Motor neuron (in vitro differentiated cells): ENCODE data around the gene FGF9. TPM values are rescaled to one million over a fixed set of nuclear protein-coding genes. Genes with fewer than 3 reads are reported as not detected.

Experiments used
- ATAC-seq, 8 experiments: fragments of 200-7000 bp; cut with Tn5 transposase; replicated peaks in 6 of 8; 2 replicates each; pipeline ENCODE4 v1.8.0; 2021; ENCODE audit warnings: mild to moderate bottlenecking in 8 of 8, moderate library complexity in 8 of 8
- H3K27ac ChIP-seq, 2 donors: fragments of 250-450 bp; sonication (Bioruptor Pico); 2 replicates each; pipeline ENCODE4 v1.9.0; 2021; ENCODE audit warnings: antibody characterized with exemption in 2 of 2, mild to moderate bottlenecking in 2 of 2, moderate library complexity in 1 of 2
- H3K4me1 ChIP-seq, 2 donors: fragments of 250-450 bp; sonication (Bioruptor Pico); replicated peaks in 1 of 2; 2 replicates each; pipeline ENCODE4 v1.6.1; 2021; ENCODE audit warnings: antibody characterized with exemption in 2 of 2, mild to moderate bottlenecking in 2 of 2, moderate library complexity in 1 of 2
- H3K4me3 ChIP-seq, 5 donors: fragments of 250-450 bp; sonication (Bioruptor Pico); 2 replicates each; pipeline ENCODE4 v1.9.0; 2021; ENCODE audit warnings: antibody characterized with exemption in 5 of 5, mild to moderate bottlenecking in 5 of 5, moderate library complexity in 4 of 5
- WGBS, 10 experiments: fragments of 450-650 bp; shearing (Covaris generic); methylation state at CpG; one replicate each; pipeline ENCODE4 v1.0.0; 2022; 5-methylcytosine and 5-hydroxymethylcytosine counted together
- in situ Hi-C, 9 experiments: fragments of 400-800 bp; cut with MboI; loops; one replicate each; pipeline ENCODE4 v1.15.0; 2021; ENCODE audit warnings: low sequenced_read_pairs in 9 of 9, low pct_unique_long_range_greater_than_20kb in 2 of 9; ENCODE audit not compliant: unreplicated experiment in 9 of 9
- total RNA-seq, 8 experiments: library from RNA; unstranded; fragments of 300-600 nt; gene quantifications; 2 replicates each; pipeline versions ENCODE4 v1.2.3 to v1.2.4, GENCODE V29; 2022

The FGF9 gene
- total RNA-seq, 8 experiments from 2014 or later = 0.36 to 12.8 (median 9.0) TPM; not detected in 2

GRCh38 chr13:21663197-21663596, 7.7 kb upstream of the FGF9 start:
- in situ Hi-C loops = loop anchor here in 1 of 9 experiments (25.0 kb wide), 1 partner anchor 624 kb away; no protein-coding TSS in a partner anchor
- WGBS, 10 experiments = 28 to 100% (median 93%) methylated on average over 1 to 3 of the region's 4 CpGs; no CpG with 5 or more reads in 3 of the 10 experiments
- H3K27ac ChIP-seq = no peak overlapping the region
- H3K4me3 ChIP-seq = no peak overlapping the region
- ATAC-seq = no peak
- H3K4me1 ChIP-seq = peaks cover 3 to 4% of the 10 kb centered on the region in 2 donors

GRCh38 chr13:21668732-21669275, 2.1 kb upstream of the FGF9 start:
- in situ Hi-C loops = loop anchor here in 1 of 9 experiments (25.0 kb wide), 1 partner anchor 618 kb away; no protein-coding TSS in a partner anchor
- Histone ChIP-seq H3K27ac (peak overlapping the region; percentile 81 to 84), H3K4me3 (peak overlapping the region; percentile 82 to 98 (median 85)), H3K4me1 (peaks cover 8% of the 10 kb centered on the region in 2 donors)
- WGBS, 10 experiments = 0 to 19% (median 5%) methylated on average over 2 to 17 of the region's 23 CpGs; no CpG with 5 or more reads in 4 of the 10 experiments
- ATAC-seq = no peak

- WGBS, 10 experiments = 0 to 4% (median 0%) methylated on average over 2 to 14 of the region's 70 CpGs; no CpG with 5 or more reads in 2 of the 10 experiments
- Histone ChIP-seq H3K4me3 (peak overlapping the region; percentile 82 to 98 (median 85)), H3K4me1 (peaks cover 8% of the 10 kb centered on the region in 2 donors), H3K27ac (peak overlapping the region; percentile 81 to 84)
- in situ Hi-C loops = loop anchor here in 1 of 9 experiments (25.0 kb wide), 1 partner anchor 617 kb away; no protein-coding TSS in a partner anchor
- peak; percentile 17 to 37 (median 28) for ATAC-seq
These were observed 629 bp upstream of the FGF9 start for GRCh38 chr13:21670006-21670882.

GRCh38 chr13:21671620-21672286, 880 bp downstream of the FGF9 start:
- Histone ChIP-seq H3K4me1 (peaks cover 11 to 18% of the 10 kb centered on the region in 2 donors), H3K4me3 (peak overlapping the region; percentile 82 to 98 (median 85)), H3K27ac (no peak overlapping the region)
- WGBS, 10 experiments = 0 to 7% (median 0%) methylated on average over 1 to 12 of the region's 15 CpGs; no CpG with 5 or more reads in 2 of the 10 experiments
- ATAC-seq = no peak
- in situ Hi-C loops = loop anchor here in 1 of 9 experiments (25.0 kb wide), 1 partner anchor 616 kb away; no protein-coding TSS in a partner anchor

DNA sequence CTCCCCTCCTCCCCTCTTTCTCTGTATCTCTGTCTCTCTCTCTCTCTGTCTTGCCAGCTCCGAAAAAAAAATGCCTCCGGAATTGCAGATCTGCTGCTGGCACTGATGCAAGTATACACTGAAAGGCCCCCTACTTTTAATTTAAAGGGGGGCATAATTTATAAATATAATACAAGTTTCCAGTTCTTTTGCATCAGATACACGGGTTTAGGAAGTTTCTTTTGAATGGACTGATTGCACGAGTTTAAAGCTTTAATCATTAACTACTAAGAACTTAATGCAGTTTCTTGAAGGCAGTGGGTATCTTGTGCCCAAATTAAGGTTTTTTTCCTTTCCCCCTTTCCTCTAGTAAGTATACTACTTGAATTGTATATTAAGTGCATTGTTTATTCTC, 1.4 kb downstream of the FGF9 start:
- Histone ChIP-seq H3K4me3 (peak overlapping the region; percentile 82 to 98 (median 85)), H3K4me1 (peaks cover 14 to 23% of the 10 kb centered on the region in 2 donors), H3K27ac (no peak overlapping the region)
- ATAC-seq = no peak
- WGBS, 10 experiments = 0 to 10% (median 2%) methylated on average over 1 to 4 of the region's 4 CpGs; no CpG with 5 or more reads in 4 of the 10 experiments
- in situ Hi-C loops = loop anchor here in 1 of 9 experiments (25.0 kb wide), 1 partner anchor 615 kb away; no protein-coding TSS in a partner anchor

- Histone ChIP-seq H3K4me1 (peaks cover 15 to 23% of the 10 kb centered on the region in 2 donors), H3K4me3 (peak overlapping the region; percentile 82 to 98 (median 85)), H3K27ac (no peak overlapping the region)
- WGBS, 10 experiments = 0 to 6% (median 3%) methylated on average over 1 to 19 of the region's 24 CpGs; no CpG with 5 or more reads in 1 of the 10 experiments
- in situ Hi-C loops = loop anchor here in 1 of 9 experiments (25.0 kb wide), 1 partner anchor 614 kb away; no protein-coding TSS in a partner anchor
- ATAC-seq = no peak
These were observed 2.1 kb downstream of the FGF9 start for GRCh38 chr13:21672796-21673538.

DNA sequence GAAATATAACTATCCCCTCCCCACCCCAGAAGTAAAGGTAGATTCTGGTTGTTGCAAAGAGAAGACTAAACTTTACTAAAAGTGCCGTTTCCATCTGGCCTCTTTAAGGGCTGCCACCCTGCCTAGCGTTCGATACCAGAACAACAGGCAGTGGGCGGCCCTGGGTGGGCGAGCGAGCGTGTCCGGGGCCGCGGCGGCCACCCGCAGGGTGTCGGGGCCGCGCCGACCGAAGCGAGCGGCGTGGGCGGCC, 2.6 kb downstream of the FGF9 start:
- ATAC-seq = peak in 3 of 8 experiments; percentile 0 to 25 (median 0)
- H3K4me1 ChIP-seq = peaks cover 10 to 22% of the 10 kb centered on the region in 2 donors
- 0 to 2% (median 0%) methylated on average over 1 to 10 of the region's 21 CpGs; no CpG with 5 or more reads in 6 of the 10 experiments for WGBS, 10 experiments
- peak overlapping the region; percentile 82 to 98 (median 85) for H3K4me3 ChIP-seq
- peak overlapping the region; percentile 80 to 90 for H3K27ac ChIP-seq
- in situ Hi-C loops = loop anchor here in 1 of 9 experiments (25.0 kb wide), 1 partner anchor 614 kb away; no protein-coding TSS in a partner anchor

DNA sequence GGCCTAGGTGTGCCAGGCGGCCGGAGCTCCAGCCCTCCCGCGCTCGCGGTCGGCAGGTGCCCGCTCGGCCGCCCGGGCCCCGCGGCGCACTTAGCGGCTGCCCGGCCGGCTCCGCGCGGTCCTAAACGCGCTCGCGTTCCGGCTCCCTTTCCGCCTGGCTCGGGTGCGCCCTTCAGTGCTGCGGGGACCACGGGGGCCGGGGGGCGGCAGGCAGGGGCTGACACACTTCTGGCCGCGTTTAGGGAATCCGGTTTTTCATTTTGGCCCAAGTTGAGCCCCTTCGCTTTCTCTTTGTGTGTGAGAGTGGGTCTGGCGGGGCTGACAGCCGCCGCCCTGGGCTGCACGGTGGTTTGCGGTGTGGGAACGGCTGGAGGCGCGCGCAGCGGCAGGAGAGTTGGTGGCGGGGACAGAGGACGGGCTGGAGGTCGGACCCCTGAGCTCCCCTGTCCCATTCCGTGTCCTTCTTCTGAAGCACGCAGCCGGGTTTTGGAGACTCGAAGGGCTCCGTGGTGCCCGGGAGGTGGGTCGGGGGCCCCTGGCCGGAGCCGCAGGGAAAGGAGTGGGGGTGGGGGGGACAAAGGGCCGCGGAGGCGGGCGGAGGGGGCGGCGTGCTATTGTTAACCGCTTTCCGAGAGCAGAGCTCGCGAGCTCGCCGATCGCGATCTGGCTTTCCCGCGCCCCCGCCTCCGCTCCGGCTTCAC, 3.1 kb downstream of the FGF9 start:
- in situ Hi-C loops = loop anchor here in 1 of 9 experiments (25.0 kb wide), 1 partner anchor 613 kb away; no protein-coding TSS in a partner anchor
- H3K27ac ChIP-seq = peak overlapping the region; percentile 80 to 90
- WGBS, 10 experiments = 0% methylated on average over 1 of the region's 77 CpGs; no CpG with 5 or more reads in 9 of the 10 experiments
- peak overlapping the region; percentile 82 to 98 (median 85) for H3K4me3 ChIP-seq
- peak; percentile 7 to 60 (median 38) for ATAC-seq
- H3K4me1 ChIP-seq = peaks cover 8 to 23% of the 10 kb centered on the region in 2 donors

- peaks cover 8 to 23% of the 10 kb centered on the region in 2 donors for H3K4me1 ChIP-seq
- peak overlapping the region; percentile 80 to 90 for H3K27ac ChIP-seq
- 0% methylated on average over 2 of the region's 36 CpGs; no CpG with 5 or more reads in 8 of the 10 experiments for WGBS, 10 experiments
- peak overlapping the region; percentile 82 to 98 (median 85) for H3K4me3 ChIP-seq
- ATAC-seq = peak in 5 of 8 experiments; percentile 4 to 14 (median 10)
- in situ Hi-C loops = loop anchor here in 1 of 9 experiments (25.0 kb wide), 1 partner anchor 613 kb away; no protein-coding TSS in a partner anchor
These were observed 3.7 kb downstream of the FGF9 start for GRCh38 chr13:21674490-21675009.

DNA sequence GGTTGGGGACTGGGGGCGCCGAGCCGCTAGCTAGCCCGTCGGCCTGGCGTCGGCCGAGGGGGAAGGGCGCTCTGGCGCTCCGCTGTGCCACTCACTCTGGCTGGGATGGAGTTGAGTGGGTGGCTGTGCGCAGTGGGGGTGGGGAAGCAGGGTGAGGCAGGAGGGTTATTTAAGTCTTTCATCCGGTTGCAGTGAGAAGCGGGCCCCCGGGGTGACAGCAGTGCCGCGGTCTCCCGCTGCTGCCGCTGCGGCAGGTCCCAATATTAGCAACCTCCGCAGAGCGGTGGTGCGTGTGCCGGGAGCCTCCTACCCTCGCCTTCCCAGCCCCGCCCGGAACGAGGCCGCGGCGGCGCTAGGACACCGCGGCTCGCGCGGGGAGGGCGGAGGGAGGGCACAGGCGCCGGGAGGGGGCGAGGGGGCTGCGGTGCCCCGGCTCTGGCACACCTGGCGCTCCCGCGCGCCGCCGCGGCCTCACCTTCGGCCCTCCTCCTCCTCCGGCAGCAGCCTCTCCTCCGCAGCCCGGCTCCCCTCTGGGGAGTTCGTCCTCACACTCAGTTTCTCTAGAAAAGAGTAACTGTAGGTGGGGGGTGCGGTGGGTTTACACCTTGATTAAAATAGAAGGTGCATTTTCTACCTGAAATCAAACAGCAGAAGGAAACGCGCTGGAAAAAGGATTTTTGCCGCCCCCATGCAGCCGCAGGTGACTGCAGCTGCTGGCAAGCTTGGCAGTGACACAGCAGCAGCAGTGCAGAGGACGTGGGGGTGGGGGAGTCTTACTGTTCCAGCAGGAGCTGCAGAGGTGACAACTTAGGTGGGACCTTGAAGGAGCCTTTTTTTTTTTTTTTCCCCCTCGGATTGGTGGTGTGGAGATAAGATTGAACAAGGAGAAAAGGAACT, 4.5 kb downstream of the FGF9 start:
- peak in 5 of 8 experiments; percentile 23 to 40 (median 35) for ATAC-seq
- 0 to 33% (median 12%) methylated on average over 1 to 8 of the region's 62 CpGs; no CpG with 5 or more reads in 4 of the 10 experiments for WGBS, 10 experiments
- Histone ChIP-seq H3K4me3 (peak overlapping the region; percentile 82 to 98 (median 85)), H3K27ac (peak overlapping the region; percentile 80 to 90), H3K4me1 (peaks cover 8 to 23% of the 10 kb centered on the region in 2 donors)
- in situ Hi-C loops = no loop called here
